ENCODE data around the gene TBCC.
"Not testable (repeated sequence)": the region's sequence is repeated elsewhere in the genome, so short reads cannot be mapped to it uniquely, and the experiment has no call there.

The TBCC gene

DNA sequence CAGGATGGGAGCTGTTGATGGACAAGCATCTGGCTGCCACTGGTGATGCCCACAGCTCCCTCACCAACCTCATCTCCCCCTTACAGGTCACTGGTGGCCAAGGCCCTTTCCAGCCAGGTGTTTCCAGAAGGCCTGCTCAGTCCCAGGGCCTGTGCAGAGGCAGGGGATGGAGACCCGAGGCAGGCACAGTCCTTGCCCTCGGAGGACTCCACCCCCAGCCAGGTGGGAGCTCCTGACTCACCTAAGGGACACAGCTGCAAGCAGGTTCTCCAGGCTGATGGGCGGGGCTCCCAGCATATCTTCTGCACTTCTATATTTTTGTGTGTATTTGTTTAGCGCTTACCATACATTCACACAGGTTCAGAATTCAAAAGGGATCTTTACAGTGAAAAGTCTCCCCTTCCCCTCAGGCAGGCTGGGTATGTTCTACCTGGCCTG is 40.9 kb downstream of the TBCC start:
- H3K4me1 Mint-ChIP-seq: no peaks in the 10 kb centered on the region
- ATAC-seq (ENCODE audit: low read depth) (no peak), DNase-seq (ENCODE audit: low spot score in 2 of 2) (no peak)
- H3K36me3 Mint-ChIP-seq: no peaks in the 10 kb centered on the region
- H3K4me3 Mint-ChIP-seq: no peak overlapping the region
- H3K27ac Mint-ChIP-seq: no peak overlapping the region
- no peaks in the 10 kb centered on the region for H3K9me3 Mint-ChIP-seq
- H3K27me3 Mint-ChIP-seq: no peaks in the 10 kb centered on the region

DNA sequence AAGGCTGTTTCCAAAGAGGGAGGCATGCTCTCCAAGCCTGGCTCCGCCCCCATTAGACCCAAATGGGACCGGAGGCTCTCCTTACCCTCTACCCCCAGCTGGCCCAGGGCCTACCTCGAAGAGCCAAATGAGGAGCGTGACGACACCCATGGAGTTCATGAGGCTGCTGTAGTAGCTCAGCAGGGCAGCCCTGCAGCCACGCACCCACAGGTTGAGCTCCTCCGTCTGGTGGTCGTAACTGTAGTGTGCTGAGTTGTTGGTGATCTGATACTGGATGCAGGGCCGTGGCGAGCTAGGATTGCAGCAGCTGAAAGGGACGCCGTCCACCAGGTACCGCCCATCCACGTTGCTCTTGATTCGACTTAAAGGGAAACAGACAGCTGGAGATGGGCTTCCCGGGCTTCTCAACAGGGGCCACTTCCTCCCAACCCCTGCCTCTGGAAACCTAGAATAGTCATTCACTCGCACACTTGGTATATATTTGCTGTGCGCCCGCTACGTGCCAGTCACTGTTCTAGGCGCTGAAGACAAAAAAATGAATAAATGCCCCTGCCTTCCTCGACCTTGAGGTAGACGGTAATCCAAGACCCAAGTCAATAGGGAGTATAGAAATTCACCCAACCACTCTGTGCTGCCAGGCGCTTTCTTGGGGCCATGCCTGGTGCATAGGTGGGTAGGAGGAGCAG is 41.5 kb downstream of the TBCC start:
- Mint-ChIP-seq H3K4me1 (no peaks in the 10 kb centered on the region), H3K9me3 (no peaks in the 10 kb centered on the region), H3K27ac (no peak overlapping the region), H3K27me3 (no peaks in the 10 kb centered on the region), H3K36me3 (no peaks in the 10 kb centered on the region), H3K4me3 (no peak overlapping the region)
- no peak for DNase-seq (ENCODE audit: low spot score in 2 of 2)
- no peak for ATAC-seq (ENCODE audit: low read depth)

DNA sequence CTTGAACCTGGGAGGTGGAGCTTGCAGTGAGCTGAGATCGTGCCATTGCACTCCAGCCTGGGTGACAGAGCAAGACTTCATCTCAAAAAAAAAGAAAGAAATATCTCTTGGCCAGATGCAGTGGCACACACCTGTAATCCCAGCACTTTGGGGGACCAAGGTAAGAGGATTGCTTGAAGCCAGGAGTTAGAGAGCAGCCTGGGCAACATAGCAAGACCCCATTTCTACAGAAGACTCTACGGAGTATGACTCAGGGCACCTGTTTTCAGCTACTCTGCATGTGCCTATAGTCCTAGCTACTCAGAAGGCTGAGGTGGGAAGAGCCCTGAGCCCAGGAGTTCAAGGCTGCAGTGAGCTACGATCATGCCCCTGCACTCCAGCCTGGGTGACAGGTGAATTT is 43.1 kb downstream of the TBCC start:
- not testable (repeated sequence) for H3K4me1 Mint-ChIP-seq; H3K4me3 Mint-ChIP-seq; H3K27me3 Mint-ChIP-seq; DNase-seq (ENCODE audit: low spot score in 2 of 2); H3K36me3 Mint-ChIP-seq; H3K27ac Mint-ChIP-seq; H3K9me3 Mint-ChIP-seq; ATAC-seq (ENCODE audit: low read depth)

DNA sequence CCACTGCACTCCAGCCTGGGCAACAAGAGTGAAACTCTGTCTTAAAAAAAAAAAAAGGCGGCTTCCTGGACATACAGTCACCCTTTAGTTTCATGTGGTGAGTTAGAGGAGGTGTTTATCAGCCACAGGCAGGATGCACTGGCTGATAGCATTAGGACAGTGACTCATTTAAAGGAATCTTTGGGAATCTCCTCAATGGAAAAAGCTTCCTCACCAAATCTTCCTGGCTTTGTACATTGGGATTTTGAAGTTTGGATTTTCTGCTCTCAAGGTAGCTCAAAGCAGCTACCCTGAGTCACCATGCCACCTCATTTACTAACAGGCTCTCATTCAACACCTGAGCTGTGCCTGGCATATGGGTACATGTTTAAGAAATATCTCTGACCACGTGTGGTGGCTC is 43.7 kb downstream of the TBCC start:
- Mint-ChIP-seq H3K4me3 (no peak overlapping the region), H3K4me1 (no peaks in the 10 kb centered on the region), H3K9me3 (no peaks in the 10 kb centered on the region), H3K27ac (no peak overlapping the region), H3K36me3 (no peaks in the 10 kb centered on the region), H3K27me3 (no peaks in the 10 kb centered on the region)
- DNase-seq (ENCODE audit: low spot score in 2 of 2) (no peak), ATAC-seq (ENCODE audit: low read depth) (no peak)

DNA sequence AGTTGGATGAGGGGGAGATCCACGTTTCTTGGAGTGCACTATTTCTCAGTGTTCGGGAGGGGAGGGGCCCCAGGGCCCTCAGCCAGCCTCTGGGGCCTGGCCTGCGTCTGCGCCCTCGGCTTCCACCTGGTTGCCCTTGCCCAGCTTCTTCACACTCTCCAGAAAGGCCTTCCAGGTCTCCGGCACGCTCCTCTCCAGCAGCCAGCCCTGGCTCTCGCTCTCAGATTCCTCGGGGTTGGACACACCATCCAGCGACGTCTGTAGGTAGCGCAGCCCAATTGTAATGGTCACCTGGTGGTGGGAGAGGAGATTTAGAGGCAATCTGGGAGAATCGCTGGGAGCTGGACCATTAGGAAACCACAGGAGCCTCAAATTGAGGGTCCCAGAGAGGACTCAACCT is 47.7 kb downstream of the TBCC start:
- DNase-seq (ENCODE audit: low spot score in 2 of 2): no peak
- no peak overlapping the region for H3K27ac Mint-ChIP-seq
- no peak for ATAC-seq (ENCODE audit: low read depth)

DNA sequence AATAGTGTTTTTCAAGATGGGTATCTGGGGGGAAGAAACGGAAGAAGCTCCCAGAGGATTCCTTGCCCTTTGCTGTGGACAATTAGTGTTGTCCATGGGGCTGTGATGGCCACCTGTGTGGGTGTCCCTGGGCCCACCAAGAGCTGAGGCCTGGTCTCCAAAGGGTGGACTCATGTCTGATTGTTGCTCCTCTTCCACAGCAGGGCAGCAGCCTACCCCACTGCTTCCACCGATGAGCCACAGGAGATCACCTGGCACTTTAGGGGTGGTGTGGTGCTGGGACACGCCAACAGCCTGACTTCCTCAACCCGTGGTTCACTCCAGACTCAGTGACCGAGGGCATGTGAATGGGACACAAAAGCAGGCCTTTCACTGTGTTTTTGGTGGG is 48.6 kb downstream of the TBCC start:
- ATAC-seq (ENCODE audit: low read depth): no peak
- peak overlapping the region; percentile 47 for H3K27ac Mint-ChIP-seq
- H3K4me3 Mint-ChIP-seq: no peak overlapping the region
- H3K36me3 Mint-ChIP-seq: no peaks in the 10 kb centered on the region
- no peak for DNase-seq (ENCODE audit: low spot score in 2 of 2)
- H3K27me3 Mint-ChIP-seq: no peaks in the 10 kb centered on the region
- H3K9me3 Mint-ChIP-seq: no peaks in the 10 kb centered on the region
- H3K4me1 Mint-ChIP-seq: peaks cover 4% of the 10 kb centered on the region

More for the DNA sequence above, 47.7 kb downstream of the TBCC start:
- Mint-ChIP-seq H3K9me3 (no peaks in the 10 kb centered on the region), H3K27me3 (no peaks in the 10 kb centered on the region), H3K4me3 (no peak overlapping the region), H3K36me3 (no peaks in the 10 kb centered on the region), H3K4me1 (peaks cover 4% of the 10 kb centered on the region)

DNA sequence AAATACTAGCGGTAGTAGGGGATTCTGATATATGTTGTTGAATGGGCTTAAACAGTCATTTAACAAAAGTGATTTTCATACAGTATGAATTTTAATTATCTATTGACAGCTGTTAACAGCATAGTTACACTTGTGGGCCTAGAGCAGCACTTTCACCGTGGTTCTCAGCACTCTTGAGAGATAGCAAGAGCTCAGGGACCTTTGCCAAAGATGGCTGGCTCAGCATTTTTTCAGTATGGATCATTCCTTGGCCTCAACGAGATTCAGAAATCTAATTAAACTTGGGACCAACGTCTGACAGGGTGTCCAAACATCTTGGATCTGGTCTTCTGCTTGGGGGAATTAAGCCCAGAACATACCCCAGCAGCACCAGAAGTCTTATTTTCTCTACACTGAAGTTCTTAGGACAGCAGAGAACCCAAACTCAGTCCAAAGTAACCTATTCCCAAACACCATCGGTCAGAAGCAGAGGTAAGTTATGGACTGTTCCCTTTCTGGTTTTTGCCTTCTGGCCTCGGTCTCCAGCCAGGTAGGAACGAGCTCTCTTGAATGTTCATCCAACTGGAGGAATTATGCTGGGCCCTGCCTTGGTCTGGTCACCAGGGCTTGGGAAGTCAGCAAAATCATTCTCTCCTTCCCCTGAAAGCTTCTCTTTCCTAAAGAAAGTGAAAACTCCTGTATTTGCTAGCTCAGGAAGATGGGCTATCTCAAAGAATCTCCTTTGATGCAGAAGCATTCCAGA is 49.2 kb downstream of the TBCC start:
- Mint-ChIP-seq H3K27ac (peak overlapping the region; percentile 47), H3K9me3 (no peaks in the 10 kb centered on the region), H3K27me3 (no peaks in the 10 kb centered on the region)

DNA sequence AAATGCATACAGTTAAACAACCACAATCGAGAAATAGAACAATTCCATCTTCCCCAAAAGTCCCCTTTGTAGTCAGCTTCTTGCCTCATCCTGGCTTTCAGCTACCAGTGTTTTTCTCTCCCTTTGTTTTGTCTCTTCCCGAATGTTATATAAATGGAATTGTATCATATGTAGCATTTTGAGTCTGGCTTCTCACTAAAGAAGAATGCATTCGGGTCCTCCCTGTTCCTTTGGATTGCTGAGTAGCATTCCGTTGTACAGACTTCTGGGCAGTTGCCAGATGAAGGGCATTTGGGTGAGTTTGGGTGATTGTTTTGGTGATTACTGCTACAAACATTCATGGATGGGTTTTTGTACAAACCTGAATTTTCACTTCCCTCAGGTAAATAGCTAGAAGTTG is 51.3 kb downstream of the TBCC start:
- no peaks in the 10 kb centered on the region for H3K9me3 Mint-ChIP-seq
- H3K4me3 Mint-ChIP-seq: no peak overlapping the region
- H3K27ac Mint-ChIP-seq: peak overlapping the region; percentile 83
- ATAC-seq (ENCODE audit: low read depth) (no peak), DNase-seq (ENCODE audit: low spot score in 2 of 2) (no peak)
- peaks cover 11% of the 10 kb centered on the region for H3K36me3 Mint-ChIP-seq
- H3K27me3 Mint-ChIP-seq: no peaks in the 10 kb centered on the region
- H3K4me1 Mint-ChIP-seq: peaks cover 4% of the 10 kb centered on the region

More for the DNA sequence above, 49.2 kb downstream of the TBCC start:
- H3K4me3 Mint-ChIP-seq: no peak overlapping the region
- no peaks in the 10 kb centered on the region for H3K36me3 Mint-ChIP-seq
- no peak for ATAC-seq (ENCODE audit: low read depth)
- H3K4me1 Mint-ChIP-seq: peaks cover 4% of the 10 kb centered on the region
- no peak for DNase-seq (ENCODE audit: low spot score in 2 of 2)

All from memory B cell (primary cell).